ENCODE measurements around the gene KRTAP6-2. TPM values are rescaled to one million over a fixed set of nuclear protein-coding genes. Genes with fewer than 3 reads are reported as not detected.

The KRTAP6-2 gene, protein sequence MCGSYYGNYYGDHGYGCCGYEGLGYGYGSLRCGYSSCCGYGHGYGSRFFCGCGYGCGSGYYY
- total RNA-seq (not detected), polyA plus RNA-seq (not detected)
- long read RNA-seq, donor 1, result 0 reads
- long read RNA-seq, donor 2, result 0 reads
- long read RNA-seq, donor 3, result 0 reads
- long read RNA-seq, donor 4, result 0 reads

DNA sequence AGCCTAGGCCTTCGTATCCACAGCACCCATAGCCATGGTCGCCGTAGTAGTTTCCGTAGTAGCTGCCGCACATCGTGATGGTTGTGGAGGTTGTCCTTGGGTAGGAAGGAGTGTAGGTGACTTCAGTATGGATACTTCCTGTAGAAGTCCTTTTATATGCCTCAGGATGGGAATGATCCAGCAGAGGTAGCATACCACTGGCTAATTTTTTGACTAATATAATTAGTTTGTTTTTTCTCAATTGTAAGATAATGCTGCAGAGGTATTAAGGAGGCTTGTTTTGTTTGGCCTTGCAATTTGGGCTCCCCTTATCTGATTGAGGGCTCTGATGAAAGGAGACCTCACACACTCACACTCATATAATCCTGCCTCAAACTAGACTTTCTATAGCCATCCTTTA, at the start of gene KRTAP6-2:
Gene KRTAP6-2 (minus strand): TSS at position 101 of the 400 bp plus-strand sequence. CDS start 28 bp downstream, at position 73.
- Histone ChIP-seq H3K9me3 (ENCODE audit: control insufficient read depth, low read length) (no peaks in the 10 kb centered on the region), H3K4me1 (ENCODE audit: control insufficient read depth, insufficient read depth, low read length) (no peaks in the 10 kb centered on the region), H3K27me3 (ENCODE audit: control insufficient read depth, insufficient read depth) (no peaks in the 10 kb centered on the region), H3K27ac (ENCODE audit: low read length) (no peak within 1 kb of the TSS), H3K4me3 (ENCODE audit: low read length) (no peak within 1 kb of the TSS)
- DNase-seq (no peak), ATAC-seq (no peak)
- 93% methylated on average over 6 of the region's 6 CpGs for WGBS
- intact Hi-C loops (cut with DNase I), result no loop called here

DNA sequence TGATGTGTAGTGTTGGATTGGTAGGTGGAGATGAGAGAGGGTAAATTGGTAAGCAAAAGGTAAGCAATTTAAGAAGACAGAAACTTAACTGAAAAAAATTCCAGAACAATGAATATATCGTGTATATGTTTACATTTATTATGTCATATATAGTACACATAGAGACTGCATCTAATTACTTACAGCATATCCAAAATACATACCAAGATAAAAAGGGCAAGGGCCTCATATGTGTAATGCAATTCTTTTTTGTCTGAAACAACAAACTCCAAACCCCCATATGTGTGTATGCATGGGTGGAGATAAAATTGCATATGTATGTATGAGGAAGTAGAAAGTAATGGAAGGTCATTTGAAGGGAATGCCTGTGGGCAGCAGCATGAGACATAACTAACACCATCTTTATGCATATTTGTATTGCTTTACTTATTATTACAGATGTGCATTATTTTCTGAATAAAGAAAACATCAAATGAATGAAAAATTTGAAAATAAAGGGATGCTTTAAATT, 48.3 kb upstream of the KRTAP6-2 start:
- Histone ChIP-seq H3K4me3 (ENCODE audit: low read length) (no peak overlapping the region), H3K27me3 (ENCODE audit: control insufficient read depth, insufficient read depth) (no peaks in the 10 kb centered on the region), H3K9me3 (ENCODE audit: control insufficient read depth, low read length) (no peaks in the 10 kb centered on the region), H3K4me1 (ENCODE audit: control insufficient read depth, insufficient read depth, low read length) (no peaks in the 10 kb centered on the region), H3K27ac (ENCODE audit: low read length) (no peak overlapping the region)
- no peak for ATAC-seq
- intact Hi-C loops (cut with DNase I), result no loop called here
- 91% methylated on average over 1 of the region's 1 CpG for WGBS
- DNase-seq, result no peak

DNA sequence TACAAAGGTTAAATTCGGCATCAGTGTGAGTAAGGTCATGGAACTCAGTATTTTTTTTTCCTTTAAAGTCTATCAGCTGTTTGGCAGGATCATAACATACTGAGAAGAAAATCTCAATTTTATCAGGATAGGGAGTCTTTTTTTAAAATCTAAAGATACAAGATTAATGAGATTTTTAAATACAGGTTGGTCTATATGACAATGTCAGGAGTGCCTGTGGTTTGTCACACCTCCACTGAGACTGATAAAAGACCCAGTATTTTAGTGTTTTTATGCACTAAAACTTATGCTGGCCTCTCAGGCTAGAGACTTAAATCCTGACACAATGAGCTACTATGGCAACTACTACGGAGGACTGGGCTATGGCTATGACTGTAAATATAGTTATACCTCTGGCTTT, 43.9 kb upstream of the KRTAP6-2 start, which contains the start of gene KRTAP20-3:
Gene KRTAP20-3 (plus strand): TSS at position 301 of the 400 bp plus-strand sequence.
- Histone ChIP-seq H3K4me3 (ENCODE audit: low read length) (no peak within 1 kb of the TSS), H3K27ac (ENCODE audit: low read length) (no peak within 1 kb of the TSS), H3K27me3 (ENCODE audit: control insufficient read depth, insufficient read depth) (no peaks in the 10 kb centered on the region), H3K9me3 (ENCODE audit: control insufficient read depth, low read length) (no peaks in the 10 kb centered on the region), H3K4me1 (ENCODE audit: control insufficient read depth, insufficient read depth, low read length) (no peaks in the 10 kb centered on the region)
- intact Hi-C loops (cut with DNase I), result no loop called here
- ATAC-seq (no peak), DNase-seq (no peak)
- 80% methylated on average over 2 of the region's 2 CpGs for WGBS

DNA sequence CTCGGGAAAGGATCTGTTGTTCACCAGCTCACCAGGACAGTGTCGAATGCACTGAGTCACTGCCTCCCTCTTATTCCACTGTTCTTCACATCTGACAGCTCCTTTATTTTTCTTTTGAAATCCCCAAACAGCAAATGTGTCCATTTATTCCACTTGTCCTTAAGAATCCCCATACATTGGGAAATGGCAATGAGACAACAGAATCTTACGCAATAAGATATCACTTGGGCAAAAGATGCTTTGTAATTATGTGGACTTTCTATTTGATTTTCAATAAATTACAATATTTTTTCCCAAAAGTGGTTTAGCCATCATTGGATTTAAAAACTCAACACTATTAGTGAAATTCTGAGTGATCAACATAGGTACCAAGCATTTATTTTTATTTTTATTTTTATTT, 40.0 kb upstream of the KRTAP6-2 start:
- Histone ChIP-seq H3K27ac (ENCODE audit: low read length) (no peak overlapping the region), H3K9me3 (ENCODE audit: control insufficient read depth, low read length) (no peaks in the 10 kb centered on the region), H3K27me3 (ENCODE audit: control insufficient read depth, insufficient read depth) (no peaks in the 10 kb centered on the region), H3K4me3 (ENCODE audit: low read length) (no peak overlapping the region), H3K4me1 (ENCODE audit: control insufficient read depth, insufficient read depth, low read length) (no peaks in the 10 kb centered on the region)
- WGBS, result 52% methylated on average over 3 of the region's 3 CpGs
- ATAC-seq, result no peak
- DNase-seq, result no peak
- intact Hi-C loops (cut with DNase I), result no loop called here

DNA sequence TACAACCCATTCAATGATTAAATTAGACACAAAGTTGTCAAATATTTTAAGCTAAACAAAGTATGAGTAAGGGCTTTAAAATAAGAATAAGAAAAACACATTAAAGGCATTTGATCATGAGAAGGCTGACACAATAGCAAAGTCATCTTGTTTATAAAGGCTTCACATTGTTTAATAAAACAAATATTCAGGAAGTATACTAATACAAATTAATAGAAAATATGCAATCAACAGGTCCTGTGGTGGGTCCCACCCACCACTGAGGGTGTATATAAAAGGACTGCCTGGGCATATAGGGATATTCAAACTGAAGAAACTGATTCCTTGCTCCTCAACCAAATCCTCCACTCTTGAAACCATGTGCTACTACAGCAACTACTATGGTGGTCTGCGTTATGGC, 36.2 kb upstream of the KRTAP6-2 start, which contains the start of gene KRTAP20-2:
Gene KRTAP20-2 (plus strand): TSS at position 301 of the 400 bp plus-strand sequence. CDS start 58 bp downstream, at position 359.
- no peak within 1 kb of the TSS for H3K27ac ChIP-seq (ENCODE audit: low read length)
- no peak for DNase-seq
- ATAC-seq, result no peak
- no peaks in the 10 kb centered on the region for H3K4me1 ChIP-seq (ENCODE audit: control insufficient read depth, insufficient read depth, low read length)
- WGBS, result 93% methylated on average over 1 of the region's 1 CpG
- H3K9me3 ChIP-seq (ENCODE audit: control insufficient read depth, low read length), result no peaks in the 10 kb centered on the region
- no peaks in the 10 kb centered on the region for H3K27me3 ChIP-seq (ENCODE audit: control insufficient read depth, insufficient read depth)
- intact Hi-C loops (cut with DNase I), result no loop called here
- H3K4me3 ChIP-seq (ENCODE audit: low read length), result no peak within 1 kb of the TSS

DNA sequence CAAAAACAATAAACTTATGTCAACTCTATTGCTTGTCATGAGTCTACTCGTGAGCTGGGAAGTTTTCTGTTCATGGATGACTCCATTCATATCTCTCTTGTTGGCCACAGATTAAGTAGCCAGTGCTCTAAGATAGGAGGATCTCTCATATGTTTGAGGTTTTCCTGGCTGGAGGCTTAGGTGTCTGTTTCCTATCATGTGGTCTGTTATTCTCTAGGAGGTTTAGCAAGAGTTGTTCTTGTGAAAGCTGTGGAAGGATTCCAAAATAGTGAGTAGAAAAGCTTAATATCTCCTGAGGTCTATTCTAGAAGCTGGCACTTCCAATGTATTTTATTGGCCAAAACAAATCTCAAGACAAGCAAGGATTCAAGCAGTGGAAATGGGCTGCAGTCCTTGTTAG, 30.5 kb upstream of the KRTAP6-2 start:
- no peak overlapping the region for H3K27ac ChIP-seq (ENCODE audit: low read length)
- WGBS, result 25% methylated on average over 1 of the region's 1 CpG
- H3K27me3 ChIP-seq (ENCODE audit: control insufficient read depth, insufficient read depth), result no peaks in the 10 kb centered on the region
- ATAC-seq (peak in 1 of 2 donors; percentile 38), DNase-seq (no peak)
- H3K4me3 ChIP-seq (ENCODE audit: low read length), result no peak overlapping the region
- intact Hi-C loops (cut with DNase I), result no loop called here
- H3K9me3 ChIP-seq (ENCODE audit: control insufficient read depth, low read length), result no peaks in the 10 kb centered on the region
- H3K4me1 ChIP-seq (ENCODE audit: control insufficient read depth, insufficient read depth, low read length), result no peaks in the 10 kb centered on the region

DNA sequence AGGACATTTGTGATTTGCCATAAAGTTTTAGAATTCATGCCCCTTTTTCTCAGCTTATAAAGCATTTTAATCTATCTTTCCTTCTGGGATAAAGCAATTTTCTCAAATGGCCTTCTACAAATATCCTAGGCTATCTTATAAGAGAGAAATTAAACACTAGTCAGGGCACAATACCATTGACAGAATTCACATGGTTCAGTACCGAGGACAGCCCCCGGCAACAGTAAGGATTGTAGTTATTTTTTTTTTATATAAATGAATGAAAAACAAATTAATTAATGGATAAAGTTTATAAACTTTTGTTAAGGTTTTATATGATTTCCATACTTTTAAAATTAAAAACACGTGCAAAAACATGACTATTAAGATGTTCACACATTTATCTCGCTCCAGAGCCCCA, 29.4 kb upstream of the KRTAP6-2 start:
- Histone ChIP-seq H3K9me3 (ENCODE audit: control insufficient read depth, low read length) (no peaks in the 10 kb centered on the region), H3K4me1 (ENCODE audit: control insufficient read depth, insufficient read depth, low read length) (no peaks in the 10 kb centered on the region), H3K27ac (ENCODE audit: low read length) (no peak overlapping the region), H3K4me3 (ENCODE audit: low read length) (no peak overlapping the region), H3K27me3 (ENCODE audit: control insufficient read depth, insufficient read depth) (no peaks in the 10 kb centered on the region)
- 86% methylated on average over 4 of the region's 4 CpGs for whole genome bisulfite sequencing
- ATAC-seq (no peak), DNase-seq (no peak)
- intact Hi-C loops (cut with DNase I), result no loop called here

DNA sequence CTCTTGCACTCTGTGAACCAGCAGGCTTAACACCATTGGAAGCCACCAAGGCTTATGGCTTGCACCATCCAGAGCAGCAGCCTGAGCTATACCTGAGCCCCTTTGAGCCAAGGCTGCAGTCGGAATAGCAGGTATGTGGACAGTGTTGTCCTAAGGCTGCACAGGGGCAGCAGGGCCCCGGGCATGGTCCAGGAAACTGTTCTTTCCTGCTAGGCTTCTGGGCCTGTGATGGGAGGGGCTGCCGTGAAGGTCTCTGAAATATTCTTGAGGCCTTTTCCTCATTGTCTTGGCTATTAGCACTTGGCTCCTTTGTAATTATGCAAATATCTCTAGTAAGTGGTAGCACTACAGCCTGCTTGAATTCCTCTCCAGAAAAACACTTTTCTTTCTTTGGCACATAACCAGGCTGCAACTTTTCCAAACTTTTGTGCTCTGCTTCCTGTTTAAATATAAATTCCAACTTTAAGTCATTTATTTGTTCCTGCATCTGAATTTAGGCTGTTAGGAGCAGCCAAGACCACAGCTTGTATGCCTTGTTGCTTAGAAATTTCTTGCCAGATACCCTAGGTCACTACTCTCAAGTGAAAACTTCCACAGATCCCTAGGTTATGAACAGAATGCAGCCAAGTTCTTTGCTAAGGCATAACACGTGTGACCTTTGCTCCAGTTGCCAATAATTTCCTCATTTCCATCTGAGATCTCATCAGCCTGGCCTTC, 26.9 kb upstream of the KRTAP6-2 start:
- Histone ChIP-seq H3K4me1 (ENCODE audit: control insufficient read depth, insufficient read depth, low read length) (no peaks in the 10 kb centered on the region), H3K4me3 (ENCODE audit: low read length) (no peak overlapping the region), H3K9me3 (ENCODE audit: control insufficient read depth, low read length) (no peaks in the 10 kb centered on the region), H3K27me3 (ENCODE audit: control insufficient read depth, insufficient read depth) (no peaks in the 10 kb centered on the region), H3K27ac (ENCODE audit: low read length) (no peak overlapping the region)
- intact Hi-C loops (cut with DNase I), result no loop called here
- ATAC-seq, result no peak
- DNase-seq, result peak in 1 of 3 donors; percentile 31
- 71% methylated on average over 4 of the region's 4 CpGs for whole genome bisulfite sequencing

DNA sequence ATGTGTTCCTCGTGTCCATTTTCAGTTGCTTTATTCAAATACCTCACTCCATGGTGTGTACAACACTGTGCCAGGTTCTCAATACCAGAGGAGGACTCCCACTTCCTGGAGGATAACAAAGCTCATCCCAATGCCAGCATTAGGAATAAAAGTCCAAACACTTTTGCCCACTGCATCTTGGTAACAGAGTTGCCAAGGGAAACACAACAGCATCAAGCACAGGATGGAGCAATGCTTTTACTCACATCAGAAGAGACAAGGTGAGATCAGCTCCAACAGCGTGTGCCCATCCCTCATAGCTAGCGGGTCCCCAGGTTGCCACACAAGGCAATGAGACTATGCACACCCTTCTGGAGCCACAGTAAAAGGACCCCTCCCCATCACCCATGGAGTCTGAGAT, 24.7 kb upstream of the KRTAP6-2 start:
- Histone ChIP-seq H3K27me3 (ENCODE audit: control insufficient read depth, insufficient read depth) (no peaks in the 10 kb centered on the region), H3K27ac (ENCODE audit: low read length) (no peak overlapping the region), H3K9me3 (ENCODE audit: control insufficient read depth, low read length) (no peaks in the 10 kb centered on the region), H3K4me3 (ENCODE audit: low read length) (no peak overlapping the region), H3K4me1 (ENCODE audit: control insufficient read depth, insufficient read depth, low read length) (no peaks in the 10 kb centered on the region)
- intact Hi-C loops (cut with DNase I), result no loop called here
- 86% methylated on average over 3 of the region's 3 CpGs for WGBS
- ATAC-seq (no peak), DNase-seq (no peak)

DNA sequence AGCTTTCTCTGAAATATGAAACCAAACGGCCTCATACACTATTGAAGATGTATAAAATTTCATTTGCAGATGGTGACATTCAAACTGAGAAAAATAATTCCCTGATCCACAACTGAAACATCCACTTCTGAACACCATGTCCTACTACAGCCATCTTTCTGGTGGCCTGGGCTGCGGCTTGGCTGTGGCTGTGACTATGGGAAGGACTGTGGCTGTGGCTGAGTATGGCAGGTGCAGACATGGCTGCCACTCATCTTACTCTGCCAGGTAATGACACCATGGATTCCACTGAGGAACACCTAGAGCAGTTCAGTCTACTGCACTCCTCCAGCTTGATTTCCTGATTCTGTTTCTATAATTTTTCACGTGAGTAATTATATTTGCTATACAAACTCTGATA, 21.8 kb upstream of the KRTAP6-2 start, which contains the start of gene KRTAP20-4:
Gene KRTAP20-4 (plus strand): TSS at position 106 of the 400 bp plus-strand sequence.
- Histone ChIP-seq H3K27me3 (ENCODE audit: control insufficient read depth, insufficient read depth) (no peaks in the 10 kb centered on the region), H3K9me3 (ENCODE audit: control insufficient read depth, low read length) (no peaks in the 10 kb centered on the region), H3K4me3 (ENCODE audit: low read length) (no peak within 1 kb of the TSS), H3K27ac (ENCODE audit: low read length) (no peak within 1 kb of the TSS), H3K4me1 (ENCODE audit: control insufficient read depth, insufficient read depth, low read length) (no peaks in the 10 kb centered on the region)
- ATAC-seq (no peak), DNase-seq (peak in 1 of 3 donors; percentile 7)
- WGBS, result 84% methylated on average over 3 of the region's 3 CpGs
- intact Hi-C loops (cut with DNase I), result no loop called here

DNA sequence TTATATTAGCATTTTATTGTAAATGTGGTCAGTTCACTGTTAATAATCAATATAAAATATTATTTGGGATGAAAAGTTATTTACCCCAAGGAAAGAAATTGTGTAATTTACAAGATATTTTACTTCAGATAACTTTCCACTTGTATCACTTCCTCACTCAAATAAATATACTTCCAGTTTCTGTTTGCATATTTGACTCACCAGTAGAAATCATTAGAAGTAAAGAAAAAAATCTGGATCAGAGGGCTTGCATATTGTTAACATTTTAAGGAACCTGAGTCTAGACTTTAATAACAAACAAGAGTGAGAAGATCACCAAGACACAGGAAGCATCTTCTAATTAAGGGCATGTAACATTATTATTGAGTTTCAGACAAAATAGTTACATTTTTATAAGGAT, 21.4 kb upstream of the KRTAP6-2 start:
- H3K4me3 ChIP-seq (ENCODE audit: low read length), result no peak overlapping the region
- H3K4me1 ChIP-seq (ENCODE audit: control insufficient read depth, insufficient read depth, low read length), result no peaks in the 10 kb centered on the region
- H3K27ac ChIP-seq (ENCODE audit: low read length), result no peak overlapping the region
- no peak for ATAC-seq
- no peaks in the 10 kb centered on the region for H3K9me3 ChIP-seq (ENCODE audit: control insufficient read depth, low read length)
- no peak for DNase-seq
- intact Hi-C loops (cut with DNase I), result no loop called here
- H3K27me3 ChIP-seq (ENCODE audit: control insufficient read depth, insufficient read depth), result no peaks in the 10 kb centered on the region
